T1000 (cell line): ENCODE data around the gene ZNF433.
"Not testable (repeated sequence)": the region's sequence is repeated elsewhere in the genome, so short reads cannot be mapped to it uniquely, and the experiment has no call there.

Experiments used
- DNase-seq: peaks from one replicate; lab custom pipeline; 2025; ENCODE audit warnings: mixed read lengths; lab: John Stamatoyannopoulos, UW

ZNF433 gene

DNA sequence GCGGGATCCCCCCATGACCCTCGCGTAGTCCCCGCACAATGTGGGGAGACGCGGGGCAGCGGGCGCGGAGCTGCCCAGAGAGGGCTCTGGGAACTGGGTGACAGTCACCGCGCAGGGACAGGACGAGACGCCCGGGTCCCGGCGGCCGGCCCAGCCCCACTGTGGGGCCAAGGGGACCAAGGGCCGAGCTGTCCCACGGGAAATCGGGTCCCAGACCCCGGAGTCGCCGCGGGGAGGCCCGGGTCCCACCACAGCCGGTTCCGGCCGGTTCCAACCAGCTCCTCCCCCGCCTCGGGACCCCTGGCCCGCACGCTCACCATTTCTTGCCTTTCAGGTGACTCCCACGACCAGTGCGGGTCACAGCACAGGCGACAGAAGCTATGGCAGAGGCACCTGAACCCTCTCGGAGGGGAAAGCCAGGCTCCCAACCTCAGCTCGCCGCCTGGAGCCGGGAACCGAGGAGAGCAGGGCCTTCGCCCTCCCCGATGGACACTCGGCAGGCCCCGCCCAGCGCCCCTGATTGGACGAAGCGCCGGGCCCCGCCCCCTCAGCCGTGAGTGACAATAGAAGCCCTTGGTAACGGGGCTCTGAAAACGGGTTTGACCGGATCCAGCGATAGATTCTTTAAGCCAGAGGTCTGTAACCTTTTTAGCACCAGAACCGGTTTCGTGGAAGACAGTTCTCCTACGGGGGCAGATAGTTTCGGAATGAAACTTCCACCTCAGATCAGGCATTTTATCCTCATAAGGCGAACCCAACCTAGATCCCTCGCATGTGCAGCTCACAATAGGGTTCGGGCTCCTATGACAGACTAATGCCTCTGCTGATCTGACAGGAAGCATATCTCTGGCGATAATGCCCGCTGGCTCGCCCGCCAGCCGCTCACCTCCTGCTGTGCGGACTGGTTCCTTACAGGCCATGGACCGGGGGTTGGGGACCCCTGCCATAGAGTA is at the start of gene ZNF433:
Gene ZNF433, minus strand, starts transcription at position 460 of the 953 bp plus-strand sequence. Its CDS starts 140 bp downstream, at position 320.
- DNase-seq = peak; percentile 83

DNA sequence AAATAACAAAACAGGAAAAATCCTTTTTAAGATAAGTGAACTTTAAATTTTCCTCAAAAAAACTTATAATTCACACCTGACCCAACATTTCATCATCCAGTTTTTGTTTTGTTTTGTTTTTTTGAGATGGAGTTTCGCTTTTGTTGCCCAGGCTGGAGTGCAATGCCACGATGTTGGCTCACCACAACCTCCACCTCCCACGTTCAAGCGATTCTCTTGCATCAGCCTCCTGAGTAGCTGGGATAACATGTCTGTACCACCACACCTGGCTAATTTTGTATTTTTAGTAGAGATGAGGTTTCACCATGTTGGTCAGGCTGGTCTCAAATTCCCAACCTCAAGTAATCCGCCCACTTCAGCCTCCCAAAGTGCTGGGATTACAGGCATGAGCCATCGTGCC is 47.9 kb upstream of the ZNF433 start:
- DNase-seq = not testable (repeated sequence)

DNA sequence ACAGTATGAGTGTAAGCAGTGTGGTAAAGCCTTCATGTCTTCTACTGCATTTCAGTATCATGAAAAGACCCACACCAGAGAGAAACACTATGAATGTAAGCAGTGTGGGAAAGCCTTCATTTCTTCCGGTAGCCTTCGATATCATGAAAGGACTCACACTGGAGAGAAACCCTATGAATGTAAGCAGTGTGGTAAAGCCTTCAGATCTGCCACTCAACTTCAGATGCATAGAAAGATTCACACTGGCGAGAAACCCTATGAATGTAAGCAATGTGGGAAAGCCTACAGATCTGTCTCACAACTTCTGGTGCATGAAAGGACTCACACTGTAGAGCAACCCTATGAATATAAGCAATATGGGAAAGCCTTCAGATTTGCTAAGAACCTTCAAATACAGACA is 41.9 kb upstream of the ZNF433 start:
- no peak for DNase-seq

DNA sequence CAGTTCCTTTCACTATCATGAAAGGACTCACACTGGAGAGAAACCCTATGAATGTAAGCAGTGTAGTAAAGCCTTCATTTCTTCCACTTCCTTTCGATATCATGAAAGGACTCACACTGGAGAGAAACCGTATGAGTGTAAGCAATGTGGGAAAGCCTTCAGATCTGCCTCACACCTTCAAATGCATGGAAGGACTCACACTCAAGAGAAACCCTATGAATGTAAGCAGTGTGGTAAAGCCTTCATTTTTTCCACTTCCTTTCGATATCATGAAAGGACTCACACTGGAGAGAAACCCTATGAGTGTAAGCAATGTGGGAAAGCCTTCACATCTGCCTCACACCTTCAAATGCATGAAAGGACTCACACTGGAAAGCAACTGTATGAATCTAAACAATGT is 40.9 kb upstream of the ZNF433 start:
- DNase-seq = not testable (repeated sequence)

GRCh38 chr19:12075538-12076139 is 40.2 kb upstream of the ZNF433 start:
- DNase-seq = no peak

DNA sequence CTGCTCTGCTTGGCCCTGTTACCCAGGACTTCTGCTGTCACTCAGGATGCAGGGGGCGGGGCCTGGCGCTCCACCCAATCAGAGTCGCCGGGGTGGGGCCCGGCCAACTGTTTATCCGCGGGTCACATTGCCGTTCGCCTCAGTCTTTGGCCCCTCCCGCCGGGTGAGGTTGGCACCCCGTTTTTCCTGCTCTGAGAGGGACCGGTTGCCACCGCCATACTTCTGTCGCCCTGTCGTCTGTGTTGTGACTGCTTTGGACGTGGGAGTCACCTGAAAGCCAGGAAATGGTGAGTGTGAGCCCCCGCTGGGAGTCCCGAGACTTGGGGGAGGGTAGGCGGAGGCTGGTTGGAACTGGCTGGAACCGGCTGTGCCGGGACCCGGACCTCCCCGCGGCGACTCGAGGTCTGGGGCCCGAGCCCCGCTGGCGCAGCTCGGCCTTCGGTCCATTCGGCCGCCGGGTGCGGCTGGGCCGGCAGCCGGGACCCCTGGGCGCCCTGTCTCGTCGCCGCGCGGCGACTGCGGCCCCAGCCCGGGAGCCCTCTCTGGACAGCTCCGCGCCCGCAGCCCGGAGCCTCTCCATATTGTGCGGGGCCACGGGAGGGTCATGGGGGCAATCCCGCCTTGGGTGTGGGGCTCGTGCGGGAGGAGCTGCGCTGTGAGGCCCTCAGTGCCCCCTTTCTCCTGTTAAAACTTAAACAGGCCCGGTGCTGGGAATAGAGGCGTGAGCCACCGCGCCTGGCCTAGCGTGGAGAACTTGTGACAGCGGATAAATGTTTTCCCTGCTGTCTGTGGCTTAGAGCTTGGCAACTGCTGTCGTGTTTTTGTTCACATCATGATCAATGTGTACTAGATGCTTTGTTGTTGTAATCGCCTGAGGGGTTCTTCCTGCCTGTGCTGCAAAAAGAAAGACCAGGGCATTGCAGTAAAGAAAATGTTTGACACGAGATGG is 29.4 kb upstream of the ZNF433 start, which contains the start of gene ZNF844:
Gene ZNF844, plus strand, starts transcription at position 142 of the 949 bp plus-strand sequence. Its CDS starts 143 bp downstream, at position 285.
- peak; percentile 89 for DNase-seq

DNA sequence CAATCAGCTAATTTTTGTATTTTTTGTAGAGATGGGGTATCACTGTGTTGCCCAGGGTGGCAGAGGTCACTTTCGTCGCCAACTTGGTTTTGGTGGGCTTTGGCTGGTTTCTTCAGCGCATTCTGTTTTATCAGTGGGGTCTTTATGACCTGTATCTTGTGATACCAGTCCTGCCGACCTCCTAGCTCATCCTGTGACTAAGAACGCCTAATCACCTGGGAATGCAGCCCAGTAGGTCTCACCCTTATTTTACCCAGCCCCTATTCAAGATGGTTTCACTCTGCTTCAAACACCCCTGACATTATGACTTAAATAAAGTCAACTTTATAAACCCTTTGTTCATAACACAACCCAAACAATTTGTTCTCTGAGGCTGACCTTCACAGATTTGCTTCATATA is 20.3 kb upstream of the ZNF433 start:
- no peak for DNase-seq

DNA sequence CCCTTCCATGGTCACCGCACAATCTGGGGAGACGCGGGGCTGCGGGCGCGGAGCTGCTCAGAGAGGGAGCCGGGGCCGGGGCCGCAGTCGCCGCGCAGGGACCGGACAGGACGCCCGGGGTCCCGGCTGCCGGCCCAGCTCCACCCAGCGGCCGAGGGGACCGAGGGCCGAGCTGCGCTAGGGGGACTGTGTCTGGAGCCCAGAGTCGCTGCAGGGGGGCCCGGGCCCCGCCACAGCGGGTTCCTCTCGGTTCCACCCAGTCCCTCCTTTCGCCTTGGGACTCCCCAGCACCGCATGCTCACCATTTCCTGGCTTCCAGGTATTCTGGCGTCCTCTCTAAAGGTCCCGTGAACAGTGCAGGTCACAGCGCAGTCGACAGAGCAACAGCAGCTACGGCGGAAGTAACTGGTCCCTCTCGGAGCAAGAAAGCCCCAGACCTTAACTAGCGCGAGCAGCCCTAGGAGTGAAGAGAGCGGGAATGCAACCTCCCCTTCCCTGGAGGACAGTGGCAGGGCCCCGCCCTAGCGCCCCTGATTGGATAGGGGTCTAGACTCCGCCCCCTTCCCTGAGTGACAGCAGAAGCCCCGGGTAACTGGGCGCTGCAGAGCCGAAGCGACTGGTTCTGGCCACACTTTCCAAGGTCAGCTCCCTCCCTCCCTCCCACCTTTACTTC is 17.2 kb upstream of the ZNF433 start, which contains the start of gene ZNF878:
Gene ZNF878, minus strand, starts transcription at position 465 of the 673 bp plus-strand sequence. Its CDS starts 160 bp downstream, at position 305.
- DNase-seq = peak; percentile 86

DNA sequence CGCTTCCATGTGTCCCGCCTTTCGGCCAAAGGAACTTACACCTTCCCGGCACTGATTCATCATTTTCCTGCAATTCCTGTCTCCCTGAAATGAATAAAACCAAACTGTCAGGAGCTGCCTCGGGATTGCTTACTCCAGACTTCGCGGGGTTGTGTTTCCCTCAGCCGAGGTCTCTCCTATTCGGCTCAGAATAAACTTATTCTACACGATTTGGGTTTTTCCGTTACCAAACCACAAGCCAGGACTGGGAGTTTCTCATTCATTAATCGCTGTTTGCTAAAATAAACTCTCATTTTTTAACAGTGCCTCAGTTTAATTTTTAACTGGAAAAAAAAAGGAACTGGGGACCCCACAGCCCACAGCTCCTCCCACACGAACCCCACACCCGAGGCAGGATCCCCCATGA is 16.6 kb upstream of the ZNF433 start:
- no peak for DNase-seq

DNA sequence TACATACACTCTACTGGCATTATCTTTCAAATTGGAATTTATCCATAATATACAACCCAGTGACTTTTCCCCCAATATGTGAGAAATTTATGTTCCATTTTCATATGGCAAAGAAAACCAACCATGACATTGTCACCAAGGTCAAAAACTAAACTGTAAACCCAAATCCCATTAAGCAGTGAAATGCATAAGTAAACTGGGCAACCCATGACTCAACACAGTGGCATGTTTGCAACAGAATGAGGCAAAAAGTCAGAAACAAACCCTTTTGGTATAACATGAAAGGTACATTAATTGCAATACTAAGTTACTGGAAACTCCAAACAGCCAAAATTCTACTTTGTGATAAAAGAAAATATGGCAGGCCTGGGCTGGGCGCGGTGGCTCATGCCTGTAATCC is 12.4 kb upstream of the ZNF433 start:
- DNase-seq = no peak

- no peak for DNase-seq
Observed at GRCh38 chr19:12043752-12044422, 8.4 kb upstream of the ZNF433 start.

- no peak for DNase-seq
Observed at GRCh38 chr19:12042893-12043292, 7.4 kb upstream of the ZNF433 start.

DNA sequence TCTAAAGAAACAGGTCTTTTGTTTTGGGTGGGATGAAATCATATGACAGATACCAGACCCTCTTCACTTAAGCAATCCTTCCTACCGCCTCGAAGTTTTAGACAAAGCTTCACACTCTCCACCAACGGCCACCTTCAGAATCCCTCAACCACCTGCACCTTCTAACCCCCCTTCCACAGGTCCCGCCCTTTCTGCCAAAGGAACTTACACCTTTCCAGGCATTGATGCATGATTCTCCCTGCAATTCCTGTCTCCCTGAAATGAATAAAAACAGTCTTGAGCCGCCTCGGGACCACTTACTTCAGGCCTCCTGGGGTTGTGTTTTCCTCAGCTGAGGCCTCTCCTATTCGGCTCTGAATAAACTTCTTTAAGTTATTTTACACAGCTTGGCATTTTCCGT is 859 bp downstream of the ZNF433 start:
- DNase-seq = no peak

- no peak for DNase-seq
Observed at GRCh38 chr19:12034198-12034597, 1.3 kb downstream of the ZNF433 start.

DNA sequence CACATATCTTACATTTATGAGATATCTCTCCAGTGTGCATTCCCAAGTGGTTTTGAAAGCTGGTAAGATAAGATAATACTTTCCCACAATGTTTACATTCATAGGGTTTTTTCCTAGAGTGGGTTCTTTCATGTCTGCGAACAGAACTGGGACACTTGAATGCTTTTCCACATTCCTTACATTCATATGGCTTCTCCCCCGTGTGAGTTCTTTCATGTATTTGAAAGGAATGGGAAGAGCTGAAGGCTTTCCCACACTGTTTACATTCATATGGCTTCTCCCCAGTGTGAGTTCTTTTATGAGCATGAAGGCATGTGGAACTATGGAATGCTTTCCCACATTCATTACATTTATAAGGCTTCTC is 19.7 kb downstream of the ZNF433 start:
- no peak for DNase-seq

DNA sequence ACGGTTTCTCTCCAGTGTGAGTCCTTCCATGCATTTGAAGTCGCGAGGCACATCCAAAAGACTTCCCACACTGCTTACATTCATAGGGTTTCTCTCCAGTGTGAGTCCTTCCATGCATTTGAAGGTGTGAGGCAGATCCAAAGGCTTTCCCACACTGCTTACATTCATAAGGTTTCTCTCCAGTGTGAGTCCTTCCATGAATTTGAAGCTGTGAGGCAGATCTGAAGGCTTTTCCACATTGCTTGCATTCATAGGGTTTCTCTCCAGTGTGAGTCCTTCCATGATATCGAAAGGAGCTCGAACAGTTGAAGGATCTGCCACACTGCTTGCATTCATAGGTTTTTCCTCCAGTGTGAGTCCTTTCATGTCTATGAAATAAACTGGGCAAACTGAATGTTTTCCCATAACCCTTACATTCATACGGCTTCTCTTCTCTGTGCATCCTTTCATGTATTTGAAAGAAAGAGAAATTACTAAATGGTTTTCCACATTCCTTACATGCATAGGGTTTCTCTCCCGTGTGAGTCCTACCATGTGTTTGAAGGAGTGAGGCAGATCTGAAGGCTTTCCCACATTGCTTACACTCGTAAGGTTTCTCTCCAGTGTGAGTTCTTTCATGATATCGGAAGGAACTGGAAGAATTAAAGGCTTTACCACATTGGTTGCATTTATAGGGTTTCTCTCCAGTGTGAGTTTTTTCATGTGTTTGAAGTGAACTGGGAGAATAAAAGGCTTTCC is 20.3 kb downstream of the ZNF433 start:
- DNase-seq = no peak

GRCh38 chr19:12000152-12000981 is 35.1 kb downstream of the ZNF433 start:
- no peak for DNase-seq

GRCh38 chr19:11995174-11995573 is 40.3 kb downstream of the ZNF433 start:
- peak; percentile 9 for DNase-seq

GRCh38 chr19:11991921-11992320 is 43.6 kb downstream of the ZNF433 start:
- not testable (repeated sequence) for DNase-seq
